GM23338 (cell line): ENCODE measurements around the gene ZAP70. TPM values are rescaled to one million over a fixed set of nuclear protein-coding genes. Genes with fewer than 3 reads are reported as not detected.

Experiments
- ATAC-seq: fragments of 200-7000 bp; cut with Tn5 transposase; 3 replicates; pipeline ENCODE4 v1.9.1; 2020
- DNase-seq: peaks from one replicate; pipeline ENCODE4 v3.0.0-alpha.2; 2015; ENCODE audit warnings: low spot score
- H2AFZ ChIP-seq: fragments of 200-600 bp; sonication (generic); 2 replicates; pipeline ENCODE4 v1.8.0; 2016; ENCODE audit warnings: antibody characterized with exemption, mild to moderate bottlenecking, moderate library complexity
- H3F3A ChIP-seq: fragments of 200-600 bp; sonication (generic); replicated peaks from 2 replicates; pipeline ENCODE4 v1.8.0; 2017; ENCODE audit warnings: antibody characterized with exemption, mixed run types, low read depth
- H3K27ac ChIP-seq: fragments of 200-600 bp; sonication (generic); 2 replicates; pipeline ENCODE4 v1.6.1; 2016; ENCODE audit warnings: low read depth
- H3K27me3 ChIP-seq: fragments of 200-600 bp; sonication (generic); 2 replicates; pipeline ENCODE4 v1.8.0; 2016; ENCODE audit warnings: mild to moderate bottlenecking, mixed run types, moderate library complexity; ENCODE audit not compliant: insufficient read depth
- H3K36me3 ChIP-seq: fragments of 200-600 bp; sonication (generic); 2 replicates; pipeline ENCODE4 v1.8.0; 2016; ENCODE audit warnings: mild to moderate bottlenecking; ENCODE audit not compliant: insufficient read depth
- H3K4me1 ChIP-seq: fragments of 200-600 bp; sonication (generic); 2 replicates; pipeline ENCODE4 v1.8.0; 2016; ENCODE audit warnings: mild to moderate bottlenecking, moderate library complexity; ENCODE audit not compliant: insufficient read depth
- H3K4me2 ChIP-seq: fragments of 200-600 bp; sonication (generic); 2 replicates; pipeline ENCODE4 v1.7.1; 2017; ENCODE audit warnings: mixed run types
- H3K4me3 ChIP-seq: fragments of 200-600 bp; sonication (generic); 2 replicates; pipeline ENCODE4 v1.6.1; 2016; ENCODE audit warnings: mixed run types
- H3K79me2 ChIP-seq: fragments of 200-600 bp; sonication (generic); replicated peaks from 2 replicates; pipeline ENCODE4 v1.8.0; 2017; ENCODE audit warnings: mild to moderate bottlenecking; ENCODE audit not compliant: insufficient read depth
- H3K9me2 ChIP-seq: fragments of 200-600 bp; sonication (generic); 2 replicates; pipeline ENCODE4 v1.8.0; 2017; ENCODE audit not compliant: insufficient read depth
- H4K20me1 ChIP-seq: fragments of 200-600 bp; sonication (generic); replicated peaks from 2 replicates; pipeline ENCODE4 v1.8.0; 2017; ENCODE audit warnings: mild to moderate bottlenecking; ENCODE audit not compliant: insufficient read depth
- H3K27ac Mint-ChIP-seq: 2 replicates; pipeline ENCODE4 v1.8.0; 2020; ENCODE audit warnings: inconsistent platforms, mild to moderate bottlenecking, moderate library complexity, mixed read lengths
- H3K27me3 Mint-ChIP-seq: 3 replicates; pipeline ENCODE4 v1.8.0; 2022; ENCODE audit warnings: low read depth, mild to moderate bottlenecking, moderate library complexity, mixed read lengths, inconsistent platforms; ENCODE audit not compliant: insufficient read depth, poor library complexity
- H3K36me3 Mint-ChIP-seq: 3 replicates; pipeline ENCODE4 v1.8.0; 2021; ENCODE audit warnings: low read depth, mild to moderate bottlenecking, inconsistent platforms, moderate library complexity, mixed read lengths
- H3K4me1 Mint-ChIP-seq: 3 replicates; pipeline ENCODE4 v1.8.0; 2020; ENCODE audit warnings: mild to moderate bottlenecking, inconsistent platforms, mixed read lengths
- H3K4me3 Mint-ChIP-seq: 3 replicates; pipeline ENCODE4 v1.8.0; 2021; ENCODE audit warnings: moderate library complexity, mild to moderate bottlenecking, inconsistent platforms, mixed read lengths
- H3K9me3 Mint-ChIP-seq: 3 replicates; pipeline ENCODE4 v1.8.0; 2020; ENCODE audit warnings: moderate library complexity, mild to moderate bottlenecking, inconsistent platforms, mixed read lengths
- CTCF ChIP-seq, 2 experiments: fragments of 200-600 bp in 1 of 2; sonication (generic) in 1 of 2; conservative IDR thresholded peaks; 2 replicates each; pipeline versions ENCODE4 v1.5.1 to v1.6.1; 2016 to 2017; ENCODE audit warnings: antibody characterized with exemption in 2 of 2, low read depth in 2 of 2, mild to moderate bottlenecking in 2 of 2, moderate library complexity in 1 of 2
- EZH2 ChIP-seq: fragments of 200-600 bp; sonication (generic); IDR thresholded peaks from one replicate; pipeline ENCODE4 v1.8.0; 2017; ENCODE audit warnings: antibody characterized with exemption, mild to moderate bottlenecking, low read depth; ENCODE audit not compliant: unreplicated experiment
- ZNF331 ChIP-seq: fragments of 250-450 bp; sonication (Bioruptor Pico); IDR thresholded peaks from 2 replicates; pipeline ENCODE4 v1.5.0; 2020; ENCODE audit warnings: low read depth, mild to moderate bottlenecking, moderate library complexity
- ZNF462 ChIP-seq: fragments of 250-450 bp; sonication (Bioruptor Pico); IDR thresholded peaks from 2 replicates; pipeline ENCODE4 v1.5.0; 2020; ENCODE audit warnings: mild to moderate bottlenecking, moderate library complexity
- polyA plus RNA-seq: library from polyadenylated mRNA; unstranded; fragments of >200 nt; fragmentation: Nextera tagmentation; extraction: Ambion mirVana; gene quantifications from 2 replicates; pipeline ENCODE4 v1.2.1, GENCODE V29; 2016
- total RNA-seq: library from RNA; depleted of rRNA; stranded (reverse); fragments of >200 nt; shearing (Covaris generic); gene quantifications from 2 replicates; pipeline ENCODE4 v1.2.3, GENCODE V29; 2014
- TF ChIP-seq, protein P1 (sequence below): IDR thresholded peaks from 2 replicates; pipeline ENCODE4 v1.6.1; 2016; ENCODE audit warnings: antibody characterized with exemption

ZAP70 gene
- total and polyA plus RNA-seq, 2 experiments from 2014 or later: 0.42 TPM; not detected in 1

- TF ChIP-seq ZNF462 (CRISPR knock-in tag) (no peak), ZNF331 (CRISPR knock-in tag) (no peak)
These were observed 52.6 kb downstream of the ZAP70 start (continued) for GRCh38 chr2:97765933-97766332.

- Histone ChIP-seq H2AFZ (no peak overlapping the region), H3K9me2 (0 out of 2 replicates have a peak, but pooled peaks cover 3% of the 10 kb centered on the region), H3K4me2 (no peak overlapping the region), H3K27ac (no peak overlapping the region), H3K27me3 (no peaks in the 10 kb centered on the region), H4K20me1 (peaks cover 7% of the 10 kb centered on the region; the same call in 1 of the 2 replicates), H3F3A (no peaks in the 10 kb centered on the region), H3K4me3 (no peak overlapping the region), H3K79me2 (no peaks in the 10 kb centered on the region), H3K36me3 (no peaks in the 10 kb centered on the region), H3K4me1 (peaks cover 9% of the 10 kb centered on the region)
- H3K27ac Mint-ChIP-seq: no peak overlapping the region
- ATAC-seq (no peak), DNase-seq (no peak)
- no peak overlapping the region for H3K4me3 Mint-ChIP-seq
- peaks cover 22% of the 10 kb centered on the region for H3K4me1 Mint-ChIP-seq
- TF ChIP-seq CTCF (conservative IDR thresholded peaks at IDR 0.05; ENCODE audit: low read depth in 2 of 2): no peak
- TF ChIP-seq, protein P1, sequence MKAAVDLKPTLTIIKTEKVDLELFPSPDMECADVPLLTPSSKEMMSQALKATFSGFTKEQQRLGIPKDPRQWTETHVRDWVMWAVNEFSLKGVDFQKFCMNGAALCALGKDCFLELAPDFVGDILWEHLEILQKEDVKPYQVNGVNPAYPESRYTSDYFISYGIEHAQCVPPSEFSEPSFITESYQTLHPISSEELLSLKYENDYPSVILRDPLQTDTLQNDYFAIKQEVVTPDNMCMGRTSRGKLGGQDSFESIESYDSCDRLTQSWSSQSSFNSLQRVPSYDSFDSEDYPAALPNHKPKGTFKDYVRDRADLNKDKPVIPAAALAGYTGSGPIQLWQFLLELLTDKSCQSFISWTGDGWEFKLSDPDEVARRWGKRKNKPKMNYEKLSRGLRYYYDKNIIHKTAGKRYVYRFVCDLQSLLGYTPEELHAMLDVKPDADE: no peak
- no peak for TF ChIP-seq EZH2
- no peaks in the 10 kb centered on the region for H3K9me3 Mint-ChIP-seq
- H3K36me3 Mint-ChIP-seq: peaks cover 8% of the 10 kb centered on the region; the same call in 2 of the 3 replicates
- H3K27me3 Mint-ChIP-seq: peaks cover 1% of the 10 kb centered on the region
These were observed 53.2 kb downstream of the ZAP70 start for GRCh38 chr2:97766567-97766966.
